ENCODE measurements around the gene SLC22A13. TPM values are rescaled to one million over a fixed set of nuclear protein-coding genes. Genes with fewer than 3 reads are reported as not detected.

The SLC22A13 gene
- polyA plus RNA-seq: under 1 TPM; 0.14 to 0.53 TPM

- Histone ChIP-seq H3K27ac (ENCODE audit: low read depth in 2 of 2, low read length in 1 of 2) (no peak within 1 kb of the TSS), H3K4me1 (ENCODE audit: control insufficient read depth in 2 of 2, insufficient read depth in 2 of 2, low read length in 1 of 2) (peaks cover 0 to 7% of the 10 kb centered on the region in 2 donors), H3K27me3 (ENCODE audit: control insufficient read depth in 1 of 2, insufficient read depth in 2 of 2, low read length in 2 of 2) (no peaks in the 10 kb centered on the region), H3K36me3 (ENCODE audit: control insufficient read depth in 2 of 2, insufficient read depth in 2 of 2, low read length in 1 of 2) (no peaks in the 10 kb centered on the region), H3K9me3 (ENCODE audit: control insufficient read depth in 2 of 2, insufficient read depth in 1 of 2, low read depth in 1 of 2, low read length in 1 of 2) (no peaks in the 10 kb centered on the region), H3K4me3 (ENCODE audit: low read depth in 1 of 2, low read length in 2 of 2) (no peak within 1 kb of the TSS)
- 95 to 97% methylated on average over 9 of the region's 9 CpGs for WGBS, 2 donors
These were observed at the start of gene SLC22A13 for GRCh38 chr3:38265604-38266307. TSS of gene SLC22A13 (plus strand) at chr3:38265812. CDS start at chr3:38265861, 49 bp downstream.

GRCh38 chr3:38219609-38220197, 45.9 kb upstream of the SLC22A13 start:
- Histone ChIP-seq H3K27me3 (ENCODE audit: control insufficient read depth in 1 of 2, insufficient read depth in 2 of 2, low read length in 2 of 2) (no peaks in the 10 kb centered on the region), H3K9me3 (ENCODE audit: control insufficient read depth in 2 of 2, insufficient read depth in 1 of 2, low read depth in 1 of 2, low read length in 1 of 2) (no peaks in the 10 kb centered on the region), H3K4me3 (ENCODE audit: low read depth in 1 of 2, low read length in 2 of 2) (no peak overlapping the region), H3K27ac (ENCODE audit: low read depth in 2 of 2, low read length in 1 of 2) (no peak overlapping the region), H3K36me3 (ENCODE audit: control insufficient read depth in 2 of 2, insufficient read depth in 2 of 2, low read length in 1 of 2) (peaks cover 4 to 7% of the 10 kb centered on the region in 2 donors), H3K4me1 (ENCODE audit: control insufficient read depth in 2 of 2, insufficient read depth in 2 of 2, low read length in 1 of 2) (no peaks in the 10 kb centered on the region)
- WGBS, 2 donors: 96 to 97% methylated on average over 3 of the region's 3 CpGs

- 96 to 99% methylated on average over 1 of the region's 1 CpG for WGBS, 2 donors
These were observed 44.6 kb upstream of the SLC22A13 start for GRCh38 chr3:38221005-38221404.

GRCh38 chr3:38222032-38222634, 43.5 kb upstream of the SLC22A13 start:
- WGBS, 2 donors: 85 to 86% methylated on average over 7 of the region's 7 CpGs
- Histone ChIP-seq H3K36me3 (ENCODE audit: control insufficient read depth in 2 of 2, insufficient read depth in 2 of 2, low read length in 1 of 2) (peaks cover 4 to 5% of the 10 kb centered on the region in 2 donors), H3K27ac (ENCODE audit: low read depth in 2 of 2, low read length in 1 of 2) (no peak overlapping the region), H3K4me1 (ENCODE audit: control insufficient read depth in 2 of 2, insufficient read depth in 2 of 2, low read length in 1 of 2) (no peaks in the 10 kb centered on the region), H3K4me3 (ENCODE audit: low read depth in 1 of 2, low read length in 2 of 2) (no peak overlapping the region), H3K9me3 (ENCODE audit: control insufficient read depth in 2 of 2, insufficient read depth in 1 of 2, low read depth in 1 of 2, low read length in 1 of 2) (no peaks in the 10 kb centered on the region), H3K27me3 (ENCODE audit: control insufficient read depth in 1 of 2, insufficient read depth in 2 of 2, low read length in 2 of 2) (no peaks in the 10 kb centered on the region)

More at GRCh38 chr3:38221005-38221404, 44.6 kb upstream of the SLC22A13 start:
- no peak overlapping the region for H3K27ac ChIP-seq (ENCODE audit: low read depth in 2 of 2, low read length in 1 of 2)
- no peaks in the 10 kb centered on the region for H3K9me3 ChIP-seq (ENCODE audit: control insufficient read depth in 2 of 2, insufficient read depth in 1 of 2, low read depth in 1 of 2, low read length in 1 of 2)
- H3K36me3 ChIP-seq (ENCODE audit: control insufficient read depth in 2 of 2, insufficient read depth in 2 of 2, low read length in 1 of 2): peaks cover 4 to 7% of the 10 kb centered on the region in 2 donors
- H3K4me1 ChIP-seq (ENCODE audit: control insufficient read depth in 2 of 2, insufficient read depth in 2 of 2, low read length in 1 of 2): no peaks in the 10 kb centered on the region
- no peaks in the 10 kb centered on the region for H3K27me3 ChIP-seq (ENCODE audit: control insufficient read depth in 1 of 2, insufficient read depth in 2 of 2, low read length in 2 of 2)
- H3K4me3 ChIP-seq (ENCODE audit: low read depth in 1 of 2, low read length in 2 of 2): no peak overlapping the region

GRCh38 chr3:38224357-38224756, 41.3 kb upstream of the SLC22A13 start:
- Histone ChIP-seq H3K27me3 (ENCODE audit: control insufficient read depth in 1 of 2, insufficient read depth in 2 of 2, low read length in 2 of 2) (no peaks in the 10 kb centered on the region), H3K9me3 (ENCODE audit: control insufficient read depth in 2 of 2, insufficient read depth in 1 of 2, low read depth in 1 of 2, low read length in 1 of 2) (no peaks in the 10 kb centered on the region), H3K4me1 (ENCODE audit: control insufficient read depth in 2 of 2, insufficient read depth in 2 of 2, low read length in 1 of 2) (no peaks in the 10 kb centered on the region), H3K4me3 (ENCODE audit: low read depth in 1 of 2, low read length in 2 of 2) (no peak overlapping the region), H3K27ac (ENCODE audit: low read depth in 2 of 2, low read length in 1 of 2) (no peak overlapping the region), H3K36me3 (ENCODE audit: control insufficient read depth in 2 of 2, insufficient read depth in 2 of 2, low read length in 1 of 2) (peaks cover 5 to 6% of the 10 kb centered on the region in 2 donors)
- WGBS, 2 donors: 96 to 97% methylated on average over 4 of the region's 4 CpGs

GRCh38 chr3:38226273-38226672, 39.3 kb upstream of the SLC22A13 start:
- Histone ChIP-seq H3K9me3 (ENCODE audit: control insufficient read depth in 2 of 2, insufficient read depth in 1 of 2, low read depth in 1 of 2, low read length in 1 of 2) (no peaks in the 10 kb centered on the region), H3K27ac (ENCODE audit: low read depth in 2 of 2, low read length in 1 of 2) (no peak overlapping the region), H3K4me3 (ENCODE audit: low read depth in 1 of 2, low read length in 2 of 2) (no peak overlapping the region), H3K4me1 (ENCODE audit: control insufficient read depth in 2 of 2, insufficient read depth in 2 of 2, low read length in 1 of 2) (no peaks in the 10 kb centered on the region), H3K27me3 (ENCODE audit: control insufficient read depth in 1 of 2, insufficient read depth in 2 of 2, low read length in 2 of 2) (no peaks in the 10 kb centered on the region), H3K36me3 (ENCODE audit: control insufficient read depth in 2 of 2, insufficient read depth in 2 of 2, low read length in 1 of 2) (peaks cover 5 to 6% of the 10 kb centered on the region in 2 donors)
- WGBS, 2 donors: 98 to 99% methylated on average over 2 of the region's 2 CpGs

- 68 to 70% methylated on average over 2 of the region's 2 CpGs for WGBS, 2 donors
- Histone ChIP-seq H3K4me3 (ENCODE audit: low read depth in 1 of 2, low read length in 2 of 2) (no peak overlapping the region), H3K27ac (ENCODE audit: low read depth in 2 of 2, low read length in 1 of 2) (no peak overlapping the region), H3K36me3 (ENCODE audit: control insufficient read depth in 2 of 2, insufficient read depth in 2 of 2, low read length in 1 of 2) (peaks cover 0 to 2% of the 10 kb centered on the region in 2 donors), H3K4me1 (ENCODE audit: control insufficient read depth in 2 of 2, insufficient read depth in 2 of 2, low read length in 1 of 2) (no peaks in the 10 kb centered on the region), H3K27me3 (ENCODE audit: control insufficient read depth in 1 of 2, insufficient read depth in 2 of 2, low read length in 2 of 2) (no peaks in the 10 kb centered on the region), H3K9me3 (ENCODE audit: control insufficient read depth in 2 of 2, insufficient read depth in 1 of 2, low read depth in 1 of 2, low read length in 1 of 2) (no peaks in the 10 kb centered on the region)
These were observed 37.6 kb upstream of the SLC22A13 start for GRCh38 chr3:38227989-38228388.

- Histone ChIP-seq H3K9me3 (ENCODE audit: control insufficient read depth in 2 of 2, insufficient read depth in 1 of 2, low read depth in 1 of 2, low read length in 1 of 2) (no peaks in the 10 kb centered on the region), H3K4me1 (ENCODE audit: control insufficient read depth in 2 of 2, insufficient read depth in 2 of 2, low read length in 1 of 2) (no peaks in the 10 kb centered on the region), H3K27ac (ENCODE audit: low read depth in 2 of 2, low read length in 1 of 2) (no peak overlapping the region), H3K27me3 (ENCODE audit: control insufficient read depth in 1 of 2, insufficient read depth in 2 of 2, low read length in 2 of 2) (no peaks in the 10 kb centered on the region), H3K4me3 (ENCODE audit: low read depth in 1 of 2, low read length in 2 of 2) (no peak overlapping the region), H3K36me3 (ENCODE audit: control insufficient read depth in 2 of 2, insufficient read depth in 2 of 2, low read length in 1 of 2) (peaks cover 0 to 2% of the 10 kb centered on the region in 2 donors)
- 85 to 92% methylated on average over 1 of the region's 1 CpG for WGBS, 2 donors
These were observed 36.6 kb upstream of the SLC22A13 start for GRCh38 chr3:38229036-38229435.

GRCh38 chr3:38232701-38233100, 32.9 kb upstream of the SLC22A13 start:
- Histone ChIP-seq H3K4me1 (ENCODE audit: control insufficient read depth in 2 of 2, insufficient read depth in 2 of 2, low read length in 1 of 2) (no peaks in the 10 kb centered on the region), H3K4me3 (ENCODE audit: low read depth in 1 of 2, low read length in 2 of 2) (no peak overlapping the region), H3K27me3 (ENCODE audit: control insufficient read depth in 1 of 2, insufficient read depth in 2 of 2, low read length in 2 of 2) (no peaks in the 10 kb centered on the region), H3K9me3 (ENCODE audit: control insufficient read depth in 2 of 2, insufficient read depth in 1 of 2, low read depth in 1 of 2, low read length in 1 of 2) (no peaks in the 10 kb centered on the region), H3K36me3 (ENCODE audit: control insufficient read depth in 2 of 2, insufficient read depth in 2 of 2, low read length in 1 of 2) (peaks cover 0 to 2% of the 10 kb centered on the region in 2 donors), H3K27ac (ENCODE audit: low read depth in 2 of 2, low read length in 1 of 2) (no peak overlapping the region)
- whole genome bisulfite sequencing, 2 donors: 90 to 91% methylated on average over 2 of the region's 2 CpGs
